Caco-2 (cell line): Measurements from ENCODE around the gene JSRP1. TPM values are rescaled to one million over a fixed set of nuclear protein-coding genes. Genes with fewer than 3 reads are reported as not detected.

ENCODE experiments used
- BruUV-seq: library from RNA; stranded (reverse); fragments of 400-500 nt; replicated peaks from 2 replicates; lab custom pipeline; 2021; lab: Mats Ljungman, UMichigan
- CTCF ChIA-PET: fragments of 300-600 bp; sonication (Branson Sonifier 250); formaldehyde crosslinking; loops from one replicate; lab custom pipeline; 2022; ENCODE audit warnings: antibody characterized with exemption; lab: Charles Lee
- POLR2A ChIA-PET: fragments of 300-600 bp; sonication (Branson Sonifier 250); formaldehyde crosslinking; loops from one replicate; lab custom pipeline; 2022; ENCODE audit warnings: antibody characterized with exemption; lab: Charles Lee
- DNase-seq, 2 experiments: peaks; one replicate each; pipeline versions ENCODE4 v3.0.0 to v3.0.0-alpha.2; 2020 to 2022
- H3K27me3 ChIP-seq: replicated peaks from 2 replicates; pipeline ENCODE4 v1.6.0; 2011; ENCODE audit warnings: low read length; ENCODE audit not compliant: control insufficient read depth, insufficient read depth
- H3K36me3 ChIP-seq: 2 replicates; pipeline ENCODE4 v1.5.1; 2011; ENCODE audit warnings: low read length; ENCODE audit not compliant: control insufficient read depth, insufficient read depth
- H3K4me1 ChIP-seq: fragments of 250-450 bp; sonication (Bioruptor Pico); 2 replicates; pipeline ENCODE4 v1.5.1; 2020; ENCODE audit warnings: mild to moderate bottlenecking
- H3K4me3 ChIP-seq: 2 replicates; pipeline ENCODE4 v1.5.1; 2011; ENCODE audit warnings: low read depth, mild to moderate bottlenecking, control low read depth, low read length
- H3K9me3 ChIP-seq: fragments of 250-450 bp; sonication (Bioruptor Pico); 2 replicates; pipeline ENCODE4 v1.5.1; 2020; ENCODE audit warnings: mild to moderate bottlenecking, moderate library complexity
- H3K27ac Mint-ChIP-seq: one replicate; pipeline ENCODE4 v1.8.0; 2022; ENCODE audit warnings: mixed read lengths; ENCODE audit not compliant: unreplicated experiment
- H3K27me3 Mint-ChIP-seq: one replicate; pipeline ENCODE4 v1.8.0; 2022; ENCODE audit warnings: mixed read lengths; ENCODE audit not compliant: insufficient read depth, unreplicated experiment
- H3K36me3 Mint-ChIP-seq: one replicate; pipeline ENCODE4 v1.8.0; 2022; ENCODE audit warnings: mild to moderate bottlenecking, mixed read lengths; ENCODE audit not compliant: insufficient read depth, unreplicated experiment
- H3K4me1 Mint-ChIP-seq: one replicate; pipeline ENCODE4 v1.8.0; 2022; ENCODE audit warnings: low read depth, mixed read lengths; ENCODE audit not compliant: unreplicated experiment
- H3K4me3 Mint-ChIP-seq: one replicate; pipeline ENCODE4 v1.8.0; 2022; ENCODE audit warnings: mild to moderate bottlenecking, moderate library complexity, mixed read lengths; ENCODE audit not compliant: unreplicated experiment
- H3K9me3 Mint-ChIP-seq: one replicate; pipeline ENCODE4 v1.8.0; 2022; ENCODE audit warnings: mixed read lengths; ENCODE audit not compliant: unreplicated experiment
- CTCF ChIP-seq, 2 experiments: fragments of 200-600 bp in 1 of 2; IDR thresholded peaks; 1 replicate in 1 of 2; 2 replicates in 1 of 2; pipeline versions ENCODE4 v1.5.1 to v1.8.0; 2011 to 2022; ENCODE audit warnings: antibody characterized with exemption in 1 of 2, control low read depth in 1 of 2, inconsistent platforms in 1 of 2, low read depth in 1 of 2, low read length in 1 of 2, mild to moderate bottlenecking in 1 of 2, moderate library complexity in 1 of 2; ENCODE audit not compliant: insufficient read depth in 1 of 2, severe bottlenecking in 1 of 2, unreplicated experiment in 1 of 2
- intact Hi-C: fragments of 100-400 bp; cut with micrococcal nuclease; formaldehyde crosslinking; loops from one replicate; pipeline ENCODE4 v1.10.0; 2022; ENCODE audit not compliant: unreplicated experiment
- total RNA-seq: library from RNA; stranded (reverse); gene quantifications from 2 replicates; pipeline ENCODE4 v1.2.3, GENCODE V29; 2022

Gene JSRP1
- total RNA-seq, 1 experiment from 2014 or later: not detected

- CTCF ChIA-PET: interaction anchor here (1.0 kb wide), 1 partner anchor 10 kb away, joined by 3 read pairs; no protein-coding TSS in a partner anchor
- intact Hi-C loops: no loop called here
- no peaks in the 10 kb centered on the region for H3K9me3 Mint-ChIP-seq
- no TSS peak for BruUV-seq
- DNase-seq: no peak
- H3K36me3 Mint-ChIP-seq: peaks cover 44% of the 10 kb centered on the region
- POLR2A ChIA-PET: no interaction called here
- Histone ChIP-seq H3K4me1 (no peaks in the 10 kb centered on the region), H3K36me3 (no peaks in the 10 kb centered on the region), H3K4me3 (no peak overlapping the region), H3K9me3 (no peaks in the 10 kb centered on the region), H3K27me3 (no peaks in the 10 kb centered on the region)
- no peaks in the 10 kb centered on the region for H3K27me3 Mint-ChIP-seq
- no peaks in the 10 kb centered on the region for H3K4me1 Mint-ChIP-seq
- no peak overlapping the region for H3K4me3 Mint-ChIP-seq
- H3K27ac Mint-ChIP-seq: peak overlapping the region; percentile 61
- no peak for TF ChIP-seq CTCF (IDR thresholded peaks at IDR 0.05; ENCODE audit: insufficient read depth in 1 of 2, low read depth in 1 of 2, low read length in 1 of 2, severe bottlenecking in 1 of 2, unreplicated experiment in 1 of 2)
Observed at GRCh38 chr19:2253106-2254063, 2.8 kb downstream of the JSRP1 start.

GRCh38 chr19:2252797-2253105 lies 3.5 kb downstream of the JSRP1 start:
- H3K9me3 Mint-ChIP-seq: no peaks in the 10 kb centered on the region
- H3K4me3 ChIP-seq: no peak overlapping the region
- H3K36me3 Mint-ChIP-seq: peaks cover 50% of the 10 kb centered on the region
- no peaks in the 10 kb centered on the region for H3K27me3 ChIP-seq
- no peaks in the 10 kb centered on the region for H3K27me3 Mint-ChIP-seq
- H3K36me3 ChIP-seq: no peaks in the 10 kb centered on the region
- intact Hi-C loops: no loop called here
- TF ChIP-seq CTCF (IDR thresholded peaks at IDR 0.05; ENCODE audit: insufficient read depth in 1 of 2, low read depth in 1 of 2, low read length in 1 of 2, severe bottlenecking in 1 of 2, unreplicated experiment in 1 of 2): no peak
- no peak overlapping the region for H3K4me3 Mint-ChIP-seq
- H3K27ac Mint-ChIP-seq: no peak overlapping the region
- H3K4me1 ChIP-seq: no peaks in the 10 kb centered on the region
- BruUV-seq: no TSS peak
- CTCF ChIA-PET: interaction anchor here (1.0 kb wide), 1 partner anchor 10 kb away, joined by 3 read pairs; no protein-coding TSS in a partner anchor
- POLR2A ChIA-PET: no interaction called here
- H3K4me1 Mint-ChIP-seq: no peaks in the 10 kb centered on the region
- H3K9me3 ChIP-seq: no peaks in the 10 kb centered on the region
- no peak for DNase-seq

- Mint-ChIP-seq H3K4me3 (no peak overlapping the region), H3K36me3 (peaks cover 55% of the 10 kb centered on the region), H3K27me3 (no peaks in the 10 kb centered on the region), H3K9me3 (no peaks in the 10 kb centered on the region), H3K27ac (no peak overlapping the region), H3K4me1 (no peaks in the 10 kb centered on the region)
- DNase-seq: no peak
- BruUV-seq: no TSS peak
- no peak for TF ChIP-seq CTCF (IDR thresholded peaks at IDR 0.05; ENCODE audit: insufficient read depth in 1 of 2, low read depth in 1 of 2, low read length in 1 of 2, severe bottlenecking in 1 of 2, unreplicated experiment in 1 of 2)
- ChIA-PET CTCF (interaction anchor here (1.0 kb wide), 1 partner anchor 11 kb away, joined by 3 read pairs; no protein-coding TSS in a partner anchor), POLR2A (no interaction called here)
- Histone ChIP-seq H3K9me3 (no peaks in the 10 kb centered on the region), H3K36me3 (no peaks in the 10 kb centered on the region), H3K4me1 (no peaks in the 10 kb centered on the region), H3K4me3 (no peak overlapping the region), H3K27me3 (no peaks in the 10 kb centered on the region)
- intact Hi-C loops: no loop called here
Observed at GRCh38 chr19:2252055-2252796, 4.0 kb downstream of the JSRP1 start.
